ENCODE data around the gene ZCWPW2. TPM values are rescaled to one million over a fixed set of nuclear protein-coding genes. Genes with fewer than 3 reads are reported as not detected.

The ZCWPW2 gene
- total RNA-seq = 2.1 TPM
- long read RNA-seq, partial matches to known transcripts = 0 of 6 reads
- long read RNA-seq, other reads (novel, unspliced or antisense) = 6 of 6 reads

DNA sequence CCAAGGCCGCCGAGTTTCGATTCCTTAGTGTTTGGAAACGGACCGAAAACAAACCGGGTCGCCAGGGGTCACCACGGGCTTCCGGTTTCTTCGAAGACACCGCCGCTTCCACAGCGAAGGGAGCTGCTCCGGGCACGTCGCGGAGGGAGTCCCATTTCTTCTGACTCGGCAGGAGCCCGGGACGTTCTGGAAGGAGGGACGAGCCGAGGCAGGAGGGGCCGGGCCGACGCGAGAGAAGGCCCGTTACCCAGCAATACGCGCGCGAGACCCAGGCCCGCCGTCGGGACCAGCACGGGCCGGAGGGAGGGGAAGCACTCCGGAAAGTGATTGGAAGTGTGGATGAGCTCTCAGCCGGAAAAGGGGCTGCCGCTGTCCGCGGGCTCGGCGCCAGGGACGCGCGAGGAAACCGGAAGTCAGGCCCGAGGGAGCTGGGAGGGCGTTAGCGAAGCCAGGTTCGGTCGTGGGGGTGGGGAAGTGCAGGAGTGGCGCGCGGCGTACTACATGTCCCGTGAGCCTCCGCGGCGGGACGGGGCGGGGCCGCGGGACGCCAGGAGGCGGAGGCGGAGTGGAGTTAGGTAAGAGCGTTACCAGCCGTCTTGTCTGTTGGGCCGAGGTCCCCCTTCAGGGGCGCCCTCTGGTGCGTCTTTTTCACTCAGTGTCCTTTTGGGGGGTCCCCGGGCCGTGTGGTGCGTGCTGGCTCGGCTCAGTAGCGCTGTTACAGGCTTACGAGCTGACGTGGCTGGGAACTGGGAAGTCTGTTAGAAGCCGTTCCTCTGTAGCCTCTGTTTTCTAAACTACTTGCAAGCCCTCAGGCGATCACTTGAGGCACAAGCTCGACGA is at the start of gene ZCWPW2, which contains the start of gene AZI2:
Gene ZCWPW2 (plus strand): TSS at position 93 of the 840 bp plus-strand sequence. CDS start 64,348 bp downstream, outside the sequence.
Gene AZI2 (minus strand): TSS at position 196 of the 840 bp plus-strand sequence. CDS start 8,207 bp downstream, outside the sequence.
- DNase-seq (peak; percentile 97), ATAC-seq (ENCODE audit: poor library complexity) (peak; percentile 98)
- intact Hi-C loops (cut with DNase I) = no loop called here

GRCh38 chr3:28299705-28300104 is 48.8 kb upstream of the ZCWPW2 start:
- no peak for ATAC-seq (ENCODE audit: poor library complexity)
- DNase-seq = no peak
- intact Hi-C loops (cut with DNase I) = no loop called here

DNA sequence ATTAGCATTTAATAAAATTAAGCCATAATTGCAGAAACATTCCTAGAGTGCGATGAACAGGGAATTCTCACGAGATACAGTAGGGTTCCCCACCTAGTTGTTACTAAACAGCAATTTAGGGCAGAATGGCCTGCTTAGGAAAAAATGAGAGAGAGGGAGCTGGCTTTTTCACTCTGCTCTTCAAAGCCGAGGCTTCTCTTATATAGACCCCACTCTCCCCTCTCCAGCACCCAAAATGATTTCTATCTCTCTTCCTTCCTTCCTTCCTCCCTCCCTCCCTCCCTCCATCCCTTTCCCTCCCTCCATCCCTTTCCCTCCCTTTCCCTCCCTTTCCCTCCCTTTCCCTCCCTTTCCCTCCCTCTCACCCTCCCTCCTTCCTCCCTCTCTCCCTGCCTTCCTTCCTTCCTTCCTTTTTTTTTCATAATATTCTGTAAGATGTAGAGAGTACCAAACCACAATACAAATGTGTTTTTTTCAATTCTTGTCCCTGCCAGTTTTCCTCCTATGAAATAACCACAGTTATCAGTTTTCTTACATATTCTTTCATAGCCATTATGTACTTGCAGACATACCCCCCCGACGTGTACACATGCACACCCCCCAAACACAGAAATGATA is 48.1 kb upstream of the ZCWPW2 start:
- ATAC-seq (ENCODE audit: poor library complexity) = no peak
- intact Hi-C loops (cut with DNase I) = no loop called here

GRCh38 chr3:28301688-28302087 is 46.8 kb upstream of the ZCWPW2 start:
- DNase-seq (no peak), ATAC-seq (ENCODE audit: poor library complexity) (no peak)
- intact Hi-C loops (cut with DNase I) = no loop called here

More for the DNA sequence above, 48.1 kb upstream of the ZCWPW2 start:
- DNase-seq = no peak

- DNase-seq (no peak), ATAC-seq (ENCODE audit: poor library complexity) (no peak)
- intact Hi-C loops (cut with DNase I) = no loop called here
These were observed 40.3 kb upstream of the ZCWPW2 start for GRCh38 chr3:28308196-28308595.

- ATAC-seq (ENCODE audit: poor library complexity) = no peak
- intact Hi-C loops (cut with DNase I) = no loop called here
- DNase-seq = no peak
These were observed 32.8 kb upstream of the ZCWPW2 start for GRCh38 chr3:28315711-28316110.

DNA sequence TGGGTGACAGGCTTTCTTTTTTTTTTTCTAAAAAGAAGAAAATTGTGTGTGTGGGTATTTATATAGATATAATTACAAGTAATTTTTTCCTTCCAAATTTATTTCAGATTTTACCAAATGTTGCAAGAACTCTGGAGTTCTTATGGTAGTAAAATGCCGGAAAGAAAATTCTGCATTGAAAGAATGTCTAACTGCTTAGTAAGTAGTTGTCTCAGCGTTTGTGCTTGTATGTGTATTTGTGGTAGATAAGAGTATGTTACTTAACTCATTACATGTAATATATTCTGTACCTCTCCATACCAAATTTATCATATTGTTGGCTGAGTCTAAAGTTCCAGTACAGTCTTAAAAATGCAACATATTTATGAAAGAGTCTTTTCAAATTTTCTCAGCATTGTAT is 32.3 kb upstream of the ZCWPW2 start:
- ATAC-seq (ENCODE audit: poor library complexity) = no peak
- DNase-seq = no peak
- intact Hi-C loops (cut with DNase I) = no loop called here

DNA sequence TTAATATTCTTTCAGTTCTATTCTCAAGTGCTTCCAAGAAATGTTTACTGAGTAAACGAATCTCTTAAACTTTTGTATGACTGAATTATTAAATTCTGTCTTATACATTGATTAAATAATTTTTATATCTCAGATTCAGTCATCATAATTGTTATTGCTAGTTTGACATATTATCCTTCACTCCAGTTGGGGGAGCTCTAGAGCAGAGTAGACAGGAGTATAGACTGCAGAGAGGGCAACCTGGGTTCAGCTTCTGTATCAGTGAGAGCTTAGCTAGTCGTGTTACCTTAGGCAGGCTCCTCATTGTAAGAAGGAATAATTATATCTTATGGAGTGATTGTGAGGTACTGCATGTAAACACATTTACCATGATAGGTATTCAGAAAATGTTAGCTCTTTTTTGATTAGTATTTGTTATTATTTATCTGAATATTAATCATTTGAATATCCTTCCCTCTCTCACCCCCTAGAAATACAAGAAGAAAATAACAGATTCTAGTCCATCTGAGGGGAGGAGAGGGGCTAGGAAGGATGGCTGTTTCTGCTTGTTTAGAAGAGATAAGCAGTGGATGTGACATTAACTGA is 31.0 kb upstream of the ZCWPW2 start:
- ATAC-seq (ENCODE audit: poor library complexity) (no peak), DNase-seq (no peak)
- intact Hi-C loops (cut with DNase I) = no loop called here

DNA sequence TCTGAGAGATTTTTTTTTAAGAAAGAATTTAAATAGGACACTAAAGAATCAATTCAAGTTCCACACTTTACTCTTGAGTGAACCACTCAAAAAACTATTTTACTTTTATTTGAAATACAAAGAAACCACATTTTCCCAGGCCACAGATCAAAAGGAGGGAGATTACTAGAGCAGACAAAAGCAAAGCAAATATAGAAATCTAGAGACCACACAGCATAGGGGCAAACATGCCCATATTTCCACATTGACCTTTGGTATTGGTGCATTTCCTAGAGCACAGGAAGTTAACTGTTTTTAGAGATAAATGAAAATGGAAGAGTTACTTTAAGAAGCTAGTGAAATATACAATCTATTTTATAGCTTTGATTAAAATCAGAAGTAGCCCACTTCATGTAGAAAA is 27.5 kb upstream of the ZCWPW2 start:
- intact Hi-C loops (cut with DNase I) = no loop called here
- DNase-seq (no peak), ATAC-seq (ENCODE audit: poor library complexity) (no peak)

- no peak for ATAC-seq (ENCODE audit: poor library complexity)
- intact Hi-C loops (cut with DNase I) = no loop called here
These were observed 26.1 kb upstream of the ZCWPW2 start for GRCh38 chr3:28322464-28322863.

DNA sequence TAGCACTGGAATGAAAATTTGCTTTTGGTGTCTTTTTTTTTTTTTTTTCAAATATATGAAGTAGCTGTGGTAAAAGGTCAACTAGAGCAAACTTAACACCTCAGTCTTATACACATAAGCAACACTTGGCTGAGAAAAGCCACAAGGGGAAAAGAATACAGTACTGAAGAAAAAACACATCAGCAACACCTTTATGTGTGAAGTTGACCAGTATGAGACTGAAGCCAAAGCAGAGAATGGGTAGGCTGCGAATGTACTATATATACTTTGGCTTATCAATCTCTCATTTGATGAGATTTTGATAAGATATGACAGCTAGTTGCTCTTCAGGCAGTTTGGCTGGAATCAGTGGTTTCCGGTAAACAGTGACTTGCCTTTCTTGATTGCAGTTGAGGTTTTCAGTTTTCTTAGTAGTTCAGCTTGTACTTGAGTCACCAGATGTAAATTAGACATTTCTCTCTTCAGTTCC is 22.0 kb upstream of the ZCWPW2 start:
- intact Hi-C loops (cut with DNase I) = loop anchor here (2.0 kb wide), 1 partner anchor 614 kb away; no protein-coding TSS in a partner anchor
- peak; percentile 24 for ATAC-seq (ENCODE audit: poor library complexity)

More at GRCh38 chr3:28322464-28322863, 26.1 kb upstream of the ZCWPW2 start:
- DNase-seq = no peak

GRCh38 chr3:28328188-28329151 is 20.1 kb upstream of the ZCWPW2 start:
- no peak for DNase-seq
- peak; percentile 45 for ATAC-seq (ENCODE audit: poor library complexity)

More for the DNA sequence above, 22.0 kb upstream of the ZCWPW2 start:
- no peak for DNase-seq

DNA sequence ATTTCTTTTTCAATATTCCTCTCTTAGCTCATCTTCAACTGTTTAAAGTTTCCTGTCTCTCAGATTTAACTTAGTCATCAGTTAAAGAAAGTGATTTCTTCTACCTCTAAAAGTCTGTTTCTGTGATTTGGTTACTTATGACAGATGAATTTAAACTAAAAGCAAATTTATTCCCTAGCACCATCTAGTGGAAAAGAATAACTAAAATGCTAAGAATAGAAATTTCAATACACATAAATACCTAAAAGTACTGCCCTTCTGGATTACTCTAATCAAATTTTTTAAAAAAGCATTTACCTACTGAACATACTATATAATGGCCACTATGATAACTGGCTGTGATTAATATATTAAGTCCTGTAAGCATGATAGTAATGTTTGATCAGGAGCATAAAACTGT is 14.0 kb upstream of the ZCWPW2 start:
- intact Hi-C loops (cut with DNase I) = no loop called here
- no peak for ATAC-seq (ENCODE audit: poor library complexity)

More at GRCh38 chr3:28328188-28329151, 20.1 kb upstream of the ZCWPW2 start:
- intact Hi-C loops (cut with DNase I) = no loop called here

GRCh38 chr3:28335246-28335645 is 13.3 kb upstream of the ZCWPW2 start:
- intact Hi-C loops (cut with DNase I) = no loop called here
- ATAC-seq (ENCODE audit: poor library complexity) (no peak), DNase-seq (no peak)

More for the DNA sequence above, 14.0 kb upstream of the ZCWPW2 start:
- no peak for DNase-seq

DNA sequence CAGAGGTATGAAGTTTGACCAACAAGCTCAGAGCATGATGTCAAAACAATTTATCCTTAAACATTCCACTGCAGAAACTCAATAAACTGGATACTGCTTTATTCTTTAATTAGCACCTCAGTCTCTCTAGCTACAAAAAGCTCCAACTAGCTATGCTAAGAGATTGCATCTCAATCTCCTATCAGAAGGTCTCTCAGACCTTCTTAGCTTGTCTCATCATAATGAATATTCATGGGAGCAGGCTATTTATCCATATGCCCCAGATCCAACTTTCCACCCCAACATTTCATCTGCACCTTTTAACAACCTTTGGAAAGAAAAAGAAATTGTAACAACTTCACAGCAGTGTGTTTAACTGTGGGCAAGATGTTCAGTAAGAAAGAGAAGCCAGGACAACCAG is 11.3 kb upstream of the ZCWPW2 start:
- ATAC-seq (ENCODE audit: poor library complexity) (no peak), DNase-seq (no peak)
- intact Hi-C loops (cut with DNase I) = no loop called here

DNA sequence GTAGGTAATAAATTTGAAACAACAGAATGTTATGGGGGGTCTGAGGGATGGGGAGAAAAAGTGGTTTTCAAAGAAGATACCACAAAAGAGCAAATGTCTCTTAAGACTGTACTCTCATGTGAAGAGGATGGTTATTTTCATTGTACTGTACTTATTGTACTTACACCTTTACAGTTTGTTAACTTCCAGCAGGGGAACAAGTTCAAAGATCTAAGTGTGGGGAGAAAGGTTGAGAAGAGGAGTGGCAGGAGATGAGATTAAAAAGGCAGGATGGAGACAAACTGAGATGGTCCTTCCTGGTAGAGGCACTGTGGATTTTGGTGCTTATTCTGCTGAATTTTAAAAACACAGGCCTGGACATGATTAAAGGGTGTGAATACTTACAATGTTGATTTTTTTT is 5.4 kb upstream of the ZCWPW2 start:
- ATAC-seq (ENCODE audit: poor library complexity) (no peak), DNase-seq (no peak)
- intact Hi-C loops (cut with DNase I) = no loop called here

DNA sequence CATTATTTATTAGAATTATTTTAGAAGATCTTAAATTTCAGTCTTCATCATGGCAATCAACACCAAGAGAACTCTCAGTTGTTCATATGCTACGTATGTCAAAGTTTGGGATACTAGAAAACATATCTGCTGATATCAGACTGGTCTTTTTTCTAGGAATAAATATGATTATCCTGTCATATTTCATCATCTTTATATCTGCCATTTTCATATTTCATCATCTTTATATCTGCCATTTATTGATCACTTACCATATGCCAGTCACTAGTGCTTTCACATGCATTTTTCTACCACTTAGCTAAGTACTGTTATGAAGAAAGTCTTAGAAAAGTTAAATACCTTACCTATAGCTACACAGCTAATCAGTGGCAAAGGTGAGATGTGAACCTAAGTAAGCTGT is 2.8 kb upstream of the ZCWPW2 start:
- intact Hi-C loops (cut with DNase I) = no loop called here
- ATAC-seq (ENCODE audit: poor library complexity) = no peak
- DNase-seq = no peak
